Lower leg skin (tissue), 4 donors: ENCODE measurements around the gene C18orf63. TPM values are rescaled to one million over a fixed set of nuclear protein-coding genes. Genes with fewer than 3 reads are reported as not detected.
A peak's percentile ranks its signal among the peaks of the same experiment; 100 is the strongest.

Source experiments
- DNase-seq, 2 donors: peaks; one replicate each; pipeline ENCODE4 v3.0.0-alpha.2; 2019; ENCODE audit warnings: low spot score in 2 of 2
- H3K4me3 ChIP-seq: fragments of 200-600 bp; sonication (generic); 2 replicates; pipeline ENCODE4 v1.5.1; 2017; ENCODE audit warnings: mild to moderate bottlenecking, low read depth; ENCODE audit not compliant: poor library complexity, severe bottlenecking
- CTCF ChIP-seq, 3 donors: fragments of 450-650 bp; IDR thresholded peaks; one replicate each; pipeline ENCODE4 v1.5.1; 2016; ENCODE audit warnings: antibody characterized with exemption in 3 of 3, mild to moderate bottlenecking in 3 of 3, moderate library complexity in 2 of 3
- POLR2A ChIP-seq, 2 donors: fragments of 450-650 bp; IDR thresholded peaks; one replicate each; pipeline ENCODE4 v1.6.1; 2016 to 2017; ENCODE audit warnings: antibody characterized with exemption in 2 of 2, mild to moderate bottlenecking in 1 of 2, moderate library complexity in 1 of 2
- WGBS, 2 donors: methylation state at CpG; one replicate each; pipeline ENCODE4 v1.1.5; 2018; 5-methylcytosine and 5-hydroxymethylcytosine counted together
- intact Hi-C: fragments of 100-400 bp; cut with DNase I; formaldehyde crosslinking; loops from one replicate; pipeline ENCODE4 v1.15.0; 2023; ENCODE audit warnings: low total_unique reads
- total RNA-seq, 4 donors: library from RNA; depleted of rRNA; stranded (reverse); fragments of >200 nt; gene quantifications; one replicate each; pipeline ENCODE4 v1.1.0, GENCODE V29; 2016

The C18orf63 gene
- total RNA-seq, 4 donors from 2014 or later: not detected

- intact Hi-C loops: no loop called here
- TF ChIP-seq CTCF (IDR thresholded peaks at IDR 0.05): no peak
- TF ChIP-seq POLR2A (IDR thresholded peaks at IDR 0.05): no peak
- 76 to 79% methylated on average over 3 of the region's 3 CpGs for WGBS, 2 donors
- no peak overlapping the region for H3K4me3 ChIP-seq
- DNase-seq: no peak
Measured at GRCh38 chr18:74273394-74273793, 42.2 kb upstream of the C18orf63 start.

GRCh38 chr18:74274700-74275099 lies 40.9 kb upstream of the C18orf63 start:
- WGBS, 2 donors: 73 to 77% methylated on average over 4 of the region's 4 CpGs
- no peak for DNase-seq
- no peak for TF ChIP-seq CTCF (IDR thresholded peaks at IDR 0.05)
- TF ChIP-seq POLR2A (IDR thresholded peaks at IDR 0.05): no peak

GRCh38 chr18:74275736-74276135 lies 39.9 kb upstream of the C18orf63 start:
- no peak overlapping the region for H3K4me3 ChIP-seq
- peak in 1 of 2 donors; percentile 62 for DNase-seq
- TF ChIP-seq CTCF (IDR thresholded peaks at IDR 0.05) (no peak), POLR2A (IDR thresholded peaks at IDR 0.05) (no peak)
- WGBS, 2 donors: 90 to 94% methylated on average over 11 of the region's 11 CpGs
- intact Hi-C loops: no loop called here

More at GRCh38 chr18:74274700-74275099, 40.9 kb upstream of the C18orf63 start:
- intact Hi-C loops: no loop called here
- no peak overlapping the region for H3K4me3 ChIP-seq

- WGBS, 2 donors: 51 to 55% methylated on average over 10 of the region's 10 CpGs
- TF ChIP-seq CTCF (IDR thresholded peaks at IDR 0.05) (no peak), POLR2A (IDR thresholded peaks at IDR 0.05) (no peak)
- peak in 1 of 2 donors; percentile 84 for DNase-seq
- H3K4me3 ChIP-seq: no peak overlapping the region
- intact Hi-C loops: no loop called here
Measured at GRCh38 chr18:74276609-74277008, 39.0 kb upstream of the C18orf63 start.

- no peak for TF ChIP-seq POLR2A (IDR thresholded peaks at IDR 0.05)
- no peak for TF ChIP-seq CTCF (IDR thresholded peaks at IDR 0.05)
- peak in 1 of 2 donors; percentile 76 for DNase-seq
- 82 to 90% methylated on average over 2 of the region's 2 CpGs for WGBS, 2 donors
- no peak overlapping the region for H3K4me3 ChIP-seq
- intact Hi-C loops: no loop called here
Measured at GRCh38 chr18:74277296-74277695, 38.3 kb upstream of the C18orf63 start.

GRCh38 chr18:74278058-74278457 lies 37.6 kb upstream of the C18orf63 start:
- no peak for TF ChIP-seq POLR2A (IDR thresholded peaks at IDR 0.05)
- TF ChIP-seq CTCF (IDR thresholded peaks at IDR 0.05): no peak
- intact Hi-C loops: no loop called here
- WGBS, 2 donors: 67 to 71% methylated on average over 7 of the region's 7 CpGs
- H3K4me3 ChIP-seq: no peak overlapping the region
- DNase-seq: peak in 1 of 2 donors; percentile 76
